Esophagus squamous epithelium (tissue), 5 donors: ENCODE results near the gene ROR2. TPM values are rescaled to one million over a fixed set of nuclear protein-coding genes. Genes with fewer than 3 reads are reported as not detected.

Source experiments
- DNase-seq: peaks from one replicate; lab custom pipeline; 2025; lab: John Stamatoyannopoulos, UW
- H3K27ac ChIP-seq, 4 donors: fragments of 200-600 bp; sonication (generic); one replicate each; pipeline ENCODE4 v1.5.1; 2016 to 2019; ENCODE audit warnings: mild to moderate bottlenecking in 1 of 4
- H3K27me3 ChIP-seq, 4 donors: fragments of 200-600 bp; sonication (generic); 1 replicate in 3 of 4; 2 replicates in 1 of 4; pipeline versions ENCODE4 v1.5.1 to v1.6.0; 2017 to 2021; ENCODE audit warnings: antibody characterized with exemption in 1 of 4
- H3K36me3 ChIP-seq, 3 donors: fragments of 200-600 bp; sonication (generic); one replicate each; pipeline ENCODE4 v1.5.1; 2016 to 2019
- H3K4me1 ChIP-seq, 3 donors: fragments of 200-600 bp; sonication (generic); one replicate each; pipeline ENCODE4 v1.5.1; 2017 to 2019
- H3K4me3 ChIP-seq, 4 donors: fragments of 200-600 bp; sonication (generic); 1 replicate in 3 of 4; 2 replicates in 1 of 4; pipeline ENCODE4 v1.5.1; 2016 to 2019; ENCODE audit warnings: mild to moderate bottlenecking in 2 of 4, moderate library complexity in 1 of 4
- H3K9me3 ChIP-seq, 3 donors: fragments of 200-600 bp; sonication (generic); one replicate each; pipeline ENCODE4 v1.5.1; 2016 to 2019
- POLR2A ChIP-seq, 4 donors: fragments of 450-650 bp; IDR thresholded peaks; one replicate each; pipeline ENCODE4 v1.6.1; 2017; ENCODE audit warnings: antibody characterized with exemption in 4 of 4, mild to moderate bottlenecking in 4 of 4, moderate library complexity in 3 of 4
- WGBS, 2 donors: methylation state at CpG; one replicate each; pipeline ENCODE4 v1.1.5; 2018; 5-methylcytosine and 5-hydroxymethylcytosine counted together
- intact Hi-C: fragments of 100-400 bp; cut with DNase I; formaldehyde crosslinking; loops from one replicate; pipeline ENCODE4 v1.15.0; 2022
- total RNA-seq, 4 donors: library from RNA; depleted of rRNA; stranded (reverse); fragments of >200 nt; gene quantifications; one replicate each; pipeline ENCODE4 v1.1.0, GENCODE V29; 2016
- TF ChIP-seq, protein P1 (sequence below), 6 experiments: fragments of 450-650 bp in 4 of 6; fragments of 200-600 bp in 2 of 6; sonication (generic) in 2 of 6; IDR thresholded peaks; one replicate each; pipeline ENCODE4 v1.5.1; 2016 to 2019; ENCODE audit warnings: antibody characterized with exemption in 6 of 6, mild to moderate bottlenecking in 4 of 6, moderate library complexity in 4 of 6
- donor health status: DM: yes; HTN: yes; CAD: no.

The ROR2 gene
- total RNA-seq, 4 donors from 2014 or later, result 0.68 to 12.6 (median 3.7) TPM

DNA sequence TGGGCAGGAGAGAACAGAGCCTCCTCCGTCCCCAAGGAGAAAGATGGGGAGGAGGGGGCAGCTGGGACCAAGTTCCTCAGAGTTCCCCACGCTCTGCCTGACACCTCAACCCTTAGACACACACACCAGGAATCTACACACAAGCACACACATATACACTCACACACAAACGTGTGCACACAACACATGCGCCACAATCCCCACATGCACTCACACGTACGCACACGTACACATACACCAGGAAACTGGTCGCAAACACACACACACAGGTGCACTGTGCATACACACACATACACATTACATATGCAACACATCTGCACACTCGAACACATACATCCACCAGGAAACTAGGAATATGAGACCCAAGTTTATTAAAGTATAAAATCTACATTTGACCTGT, 50.4 kb downstream of the ROR2 start:
- 88 to 90% methylated on average over 9 of the region's 9 CpGs for WGBS, 2 donors
- Histone ChIP-seq H3K36me3 (no peaks in the 10 kb centered on the region), H3K9me3 (no peaks in the 10 kb centered on the region), H3K27ac (no peak overlapping the region), H3K27me3 (peaks cover 0 to 26% (median 0%) of the 10 kb centered on the region in 4 donors), H3K4me3 (no peak overlapping the region), H3K4me1 (peaks cover 20 to 81% (median 43%) of the 10 kb centered on the region in 3 donors)
- no peak for TF ChIP-seq POLR2A (IDR thresholded peaks at IDR 0.05)
- TF ChIP-seq, protein P1, sequence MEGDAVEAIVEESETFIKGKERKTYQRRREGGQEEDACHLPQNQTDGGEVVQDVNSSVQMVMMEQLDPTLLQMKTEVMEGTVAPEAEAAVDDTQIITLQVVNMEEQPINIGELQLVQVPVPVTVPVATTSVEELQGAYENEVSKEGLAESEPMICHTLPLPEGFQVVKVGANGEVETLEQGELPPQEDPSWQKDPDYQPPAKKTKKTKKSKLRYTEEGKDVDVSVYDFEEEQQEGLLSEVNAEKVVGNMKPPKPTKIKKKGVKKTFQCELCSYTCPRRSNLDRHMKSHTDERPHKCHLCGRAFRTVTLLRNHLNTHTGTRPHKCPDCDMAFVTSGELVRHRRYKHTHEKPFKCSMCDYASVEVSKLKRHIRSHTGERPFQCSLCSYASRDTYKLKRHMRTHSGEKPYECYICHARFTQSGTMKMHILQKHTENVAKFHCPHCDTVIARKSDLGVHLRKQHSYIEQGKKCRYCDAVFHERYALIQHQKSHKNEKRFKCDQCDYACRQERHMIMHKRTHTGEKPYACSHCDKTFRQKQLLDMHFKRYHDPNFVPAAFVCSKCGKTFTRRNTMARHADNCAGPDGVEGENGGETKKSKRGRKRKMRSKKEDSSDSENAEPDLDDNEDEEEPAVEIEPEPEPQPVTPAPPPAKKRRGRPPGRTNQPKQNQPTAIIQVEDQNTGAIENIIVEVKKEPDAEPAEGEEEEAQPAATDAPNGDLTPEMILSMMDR (IDR thresholded peaks at IDR 0.05), result no peak
- intact Hi-C loops, result no loop called here
- DNase-seq, result no peak

DNA sequence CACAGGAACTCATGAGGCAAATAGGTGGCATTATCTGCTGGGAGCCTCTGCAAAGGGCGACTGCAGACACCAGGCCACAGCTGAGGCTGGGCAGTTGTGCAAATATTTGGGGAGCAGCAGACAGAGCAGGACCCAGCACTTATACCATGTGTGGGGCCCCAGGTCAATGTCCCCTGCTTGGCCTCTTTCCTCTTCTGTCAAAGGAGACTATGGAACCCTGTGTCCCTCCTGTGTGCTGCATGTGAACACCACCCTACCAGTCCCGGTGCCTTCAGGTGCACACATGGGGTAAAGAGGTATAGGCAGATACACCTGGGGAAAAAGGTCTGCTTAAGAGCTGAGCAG, 50.8 kb downstream of the ROR2 start:
- Histone ChIP-seq H3K36me3 (no peaks in the 10 kb centered on the region), H3K9me3 (no peaks in the 10 kb centered on the region), H3K4me3 (no peak overlapping the region), H3K27ac (peak overlapping the region in 2 of 4 donors; percentile 65 to 73), H3K27me3 (peaks cover 0 to 29% (median 0%) of the 10 kb centered on the region in 4 donors), H3K4me1 (peaks cover 20 to 81% (median 43%) of the 10 kb centered on the region in 3 donors)
- intact Hi-C loops, result no loop called here
- 88% methylated on average over 2 of the region's 2 CpGs; no CpG with 5 or more reads in 1 of the 2 donors for WGBS, 2 donors
- TF ChIP-seq POLR2A (IDR thresholded peaks at IDR 0.05), result no peak
- TF ChIP-seq, protein P1 (IDR thresholded peaks at IDR 0.05), result no peak
- no peak for DNase-seq

DNA sequence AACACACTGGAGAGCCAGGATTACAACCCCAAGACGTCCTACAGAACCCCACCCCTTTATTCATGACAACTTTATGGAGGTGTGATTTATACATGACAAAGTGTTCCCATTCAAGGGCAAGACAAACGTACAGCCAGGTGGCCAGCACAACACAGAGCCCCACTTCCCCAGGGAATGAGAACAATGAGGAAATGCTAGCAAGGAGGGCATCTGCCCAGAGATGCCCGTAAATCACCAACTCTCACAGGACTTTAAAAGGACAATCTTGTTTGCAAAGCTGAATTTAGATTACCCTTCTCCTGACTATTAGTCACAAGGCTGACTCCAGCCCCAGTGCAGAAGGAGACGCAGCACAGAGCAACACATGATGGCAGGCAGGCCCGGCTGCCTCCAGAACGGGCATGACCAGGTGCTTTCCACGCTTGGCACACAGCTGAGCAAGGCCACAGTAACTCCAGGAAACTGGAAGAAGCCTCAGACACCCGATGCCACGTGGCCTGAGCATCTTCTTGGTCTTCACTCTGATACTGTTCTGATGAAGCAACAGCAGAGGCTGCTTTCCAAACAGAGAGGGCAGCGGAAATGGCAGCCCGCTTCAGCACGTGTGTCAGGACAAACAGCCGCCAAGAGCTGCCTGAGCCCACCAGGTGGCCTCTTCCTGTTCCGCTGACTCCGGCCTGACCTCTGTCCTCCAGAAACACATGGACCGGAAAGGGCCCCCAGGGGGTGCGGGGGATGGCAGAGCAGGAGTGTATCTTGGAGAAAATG, 51.4 kb downstream of the ROR2 start:
- peaks cover 20 to 86% (median 43%) of the 10 kb centered on the region in 3 donors for H3K4me1 ChIP-seq

DNA sequence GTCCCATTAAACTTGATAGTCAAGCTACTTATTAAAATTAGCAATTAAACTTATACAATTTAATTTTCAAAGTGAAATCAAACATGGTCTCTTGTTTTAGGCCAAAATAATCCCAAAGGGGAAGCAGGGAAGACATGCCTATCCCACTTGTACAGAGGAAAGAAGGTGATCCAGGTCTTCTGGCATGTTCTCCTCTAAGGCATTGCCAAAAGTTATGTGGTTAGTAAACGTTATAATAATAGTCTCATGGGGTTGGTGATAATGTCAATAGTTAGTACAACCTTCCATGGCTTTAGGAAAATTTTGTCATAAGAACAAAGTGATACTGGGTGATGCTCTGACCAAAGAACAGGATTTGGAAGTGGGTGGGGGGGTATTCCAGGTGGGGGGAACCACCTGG, 52.8 kb downstream of the ROR2 start:
- Histone ChIP-seq H3K9me3 (no peaks in the 10 kb centered on the region), H3K4me1 (peaks cover 15 to 83% (median 33%) of the 10 kb centered on the region in 3 donors), H3K27ac (peak overlapping the region in 3 of 4 donors; percentile 63 to 73 (median 65)), H3K4me3 (no peak overlapping the region), H3K36me3 (no peaks in the 10 kb centered on the region), H3K27me3 (peaks cover 0 to 41% (median 0%) of the 10 kb centered on the region in 4 donors)
- DNase-seq, result no peak
- intact Hi-C loops, result no loop called here
- 6 to 8% methylated on average over 1 of the region's 1 CpG for WGBS, 2 donors
- no peak for TF ChIP-seq POLR2A (IDR thresholded peaks at IDR 0.05)
- TF ChIP-seq, protein P1 (IDR thresholded peaks at IDR 0.05), result no peak

More for the DNA sequence above, 51.4 kb downstream of the ROR2 start:
- TF ChIP-seq, protein P1 (IDR thresholded peaks at IDR 0.05), result no peak
- no peak for TF ChIP-seq POLR2A (IDR thresholded peaks at IDR 0.05)
- 19 to 43% methylated on average over 7 to 13 of the region's 17 CpGs for WGBS, 2 donors
- H3K27me3 ChIP-seq, result peaks cover 0 to 34% (median 0%) of the 10 kb centered on the region in 4 donors
- no peak overlapping the region for H3K4me3 ChIP-seq
- intact Hi-C loops, result no loop called here
- H3K36me3 ChIP-seq, result no peaks in the 10 kb centered on the region
- DNase-seq, result no peak
- H3K9me3 ChIP-seq, result no peaks in the 10 kb centered on the region
- H3K27ac ChIP-seq, result peak overlapping the region in 2 of 4 donors; percentile 65 to 73

DNA sequence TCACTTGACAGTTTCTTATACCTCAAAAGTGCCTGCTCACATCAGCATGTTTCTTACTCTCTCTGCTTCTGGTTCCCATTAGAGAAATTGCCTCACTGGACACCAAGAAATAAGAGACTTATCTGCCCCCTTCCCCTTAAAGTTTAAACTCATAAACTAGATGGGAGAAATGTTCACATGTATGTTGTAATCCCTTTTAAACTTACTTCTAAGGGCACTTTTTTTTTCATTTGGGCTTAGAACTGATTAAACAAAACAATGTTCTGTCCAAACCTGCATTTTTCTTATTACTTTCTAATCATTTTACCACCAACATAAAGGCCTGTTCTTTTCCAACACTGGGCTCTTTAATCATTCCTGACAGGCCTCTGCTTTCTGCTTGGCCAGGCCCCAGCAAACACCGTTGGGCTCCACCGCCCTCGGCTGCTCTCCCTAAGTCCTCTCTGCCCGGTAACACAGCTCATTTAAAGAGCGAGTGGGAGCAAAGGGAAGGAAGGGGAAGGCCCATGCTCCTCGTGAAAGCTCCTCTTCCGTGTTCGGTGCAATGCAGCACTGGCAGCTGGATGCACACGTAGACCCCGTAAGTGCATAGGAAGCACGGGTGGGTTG, 53.4 kb downstream of the ROR2 start:
- peaks cover 0 to 41% (median 0%) of the 10 kb centered on the region in 4 donors for H3K27me3 ChIP-seq
- peaks cover 10 to 83% (median 32%) of the 10 kb centered on the region in 3 donors for H3K4me1 ChIP-seq
- WGBS, 2 donors, result 11 to 21% methylated on average over 9 to 11 of the region's 11 CpGs
- no peaks in the 10 kb centered on the region for H3K36me3 ChIP-seq
- TF ChIP-seq, protein P1 (IDR thresholded peaks at IDR 0.05), result no peak
- no peak for TF ChIP-seq POLR2A (IDR thresholded peaks at IDR 0.05)
- no peaks in the 10 kb centered on the region for H3K9me3 ChIP-seq
- intact Hi-C loops, result no loop called here
- peak overlapping the region in 3 of 4 donors; percentile 63 to 73 (median 65) for H3K27ac ChIP-seq
- no peak for DNase-seq
- no peak overlapping the region for H3K4me3 ChIP-seq
